ENCODE data around the gene PYGO2.

PYGO2 gene

GRCh38 chr1:154941333-154942013, 20.1 kb downstream of the PYGO2 start:
- peak; percentile 18 for DNase-seq (ENCODE audit: low read depth)

GRCh38 chr1:154940651-154941194, 20.9 kb downstream of the PYGO2 start:
- DNase-seq (ENCODE audit: low read depth), result no peak

- no peak for DNase-seq (ENCODE audit: low read depth)
Observed at GRCh38 chr1:154940213-154940560, 21.4 kb downstream of the PYGO2 start.

- DNase-seq (ENCODE audit: low read depth), result no peak
Observed at GRCh38 chr1:154938604-154939399, 22.8 kb downstream of the PYGO2 start.

- no peak for DNase-seq (ENCODE audit: low read depth)
Observed at GRCh38 chr1:154937988-154938386, 23.6 kb downstream of the PYGO2 start.

- peak; percentile 93 for DNase-seq (ENCODE audit: low read depth)
Observed at GRCh38 chr1:154937085-154937987, 24.2 kb downstream of the PYGO2 start.

- DNase-seq (ENCODE audit: low read depth), result peak; percentile 95
Observed at GRCh38 chr1:154936555-154937084, 25.0 kb downstream of the PYGO2 start, which contains the start of gene PMVK. TSS of gene PMVK (minus strand) at chr1:154936719. CDS start at chr1:154936685, 34 bp downstream.

- DNase-seq (ENCODE audit: low read depth), result no peak
Observed at GRCh38 chr1:154935749-154936554, 25.6 kb downstream of the PYGO2 start.

GRCh38 chr1:154934358-154934948, 27.1 kb downstream of the PYGO2 start:
- DNase-seq (ENCODE audit: low read depth), result no peak

GRCh38 chr1:154931940-154932487, 29.6 kb downstream of the PYGO2 start:
- no peak for DNase-seq (ENCODE audit: low read depth)

GRCh38 chr1:154926201-154926600, 35.4 kb downstream of the PYGO2 start:
- no peak for DNase-seq (ENCODE audit: low read depth)

GRCh38 chr1:154925335-154926170, 36.0 kb downstream of the PYGO2 start:
- no peak for DNase-seq (ENCODE audit: low read depth)

GRCh38 chr1:154923695-154924094, 37.9 kb downstream of the PYGO2 start:
- no peak for DNase-seq (ENCODE audit: low read depth)

GRCh38 chr1:154913273-154913672, 48.3 kb downstream of the PYGO2 start:
- no peak for DNase-seq (ENCODE audit: low read depth)

GRCh38 chr1:154912755-154913154, 48.8 kb downstream of the PYGO2 start:
- no peak for DNase-seq (ENCODE audit: low read depth)

- DNase-seq (ENCODE audit: low read depth), result no peak
Observed at GRCh38 chr1:154911691-154912550, 49.7 kb downstream of the PYGO2 start.

- no peak for DNase-seq (ENCODE audit: low read depth)
Observed at GRCh38 chr1:154910851-154911250, 50.7 kb downstream of the PYGO2 start.

- DNase-seq (ENCODE audit: low read depth), result no peak
Observed at GRCh38 chr1:154908937-154909336, 52.6 kb downstream of the PYGO2 start.
